GM21576 (cell line): Measurements from ENCODE around the gene GUCD1.

ENCODE experiments used
- ATAC-seq: cut with Tn5 transposase; IDR thresholded peaks from one replicate; pipeline ENCODE4 v1.9.1; 2021; ENCODE audit warnings: mild to moderate bottlenecking, moderate library complexity; ENCODE audit not compliant: unreplicated experiment

Gene GUCD1

GRCh38 chr22:24590596-24591173, 35.7 kb upstream of the GUCD1 start:
- ATAC-seq, result no peak

GRCh38 chr22:24589518-24590030, 34.6 kb upstream of the GUCD1 start:
- no peak for ATAC-seq

DNA sequence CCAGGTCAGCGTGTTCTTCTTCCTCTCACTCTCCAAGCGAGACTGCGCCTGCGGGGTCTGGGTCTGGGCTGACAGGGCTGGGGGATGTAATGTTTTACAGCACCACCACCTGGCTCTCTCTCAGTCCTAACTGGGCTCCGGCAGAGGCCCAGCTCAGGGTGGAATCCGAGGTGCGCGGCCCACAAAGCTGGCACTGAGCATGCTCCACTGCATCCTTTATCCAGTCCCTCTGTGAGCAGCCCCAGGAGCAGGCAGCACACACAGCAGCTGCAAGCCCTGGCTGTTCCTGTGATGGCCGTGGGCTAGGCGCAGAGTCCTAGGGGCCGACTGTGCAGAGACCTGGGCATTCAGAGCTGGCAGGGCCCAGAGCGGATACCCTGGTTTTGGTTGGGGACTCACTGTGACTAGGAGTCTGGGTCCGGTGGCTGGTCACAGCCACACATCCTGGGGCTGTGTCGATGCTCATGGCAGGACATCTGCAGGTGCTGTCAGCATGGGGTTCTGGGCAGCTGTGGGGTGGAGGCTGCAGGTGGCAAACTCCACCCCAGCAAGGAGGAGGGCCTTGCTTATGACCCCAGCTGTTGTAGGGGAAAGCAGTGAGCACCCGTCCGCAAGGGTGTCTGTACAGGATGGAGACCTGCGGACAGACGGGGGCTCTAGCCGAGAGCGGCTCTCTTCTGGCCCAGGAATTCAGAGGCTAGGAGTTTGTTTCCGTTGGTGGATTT, 34.0 kb upstream of the GUCD1 start:
- ATAC-seq, result no peak

DNA sequence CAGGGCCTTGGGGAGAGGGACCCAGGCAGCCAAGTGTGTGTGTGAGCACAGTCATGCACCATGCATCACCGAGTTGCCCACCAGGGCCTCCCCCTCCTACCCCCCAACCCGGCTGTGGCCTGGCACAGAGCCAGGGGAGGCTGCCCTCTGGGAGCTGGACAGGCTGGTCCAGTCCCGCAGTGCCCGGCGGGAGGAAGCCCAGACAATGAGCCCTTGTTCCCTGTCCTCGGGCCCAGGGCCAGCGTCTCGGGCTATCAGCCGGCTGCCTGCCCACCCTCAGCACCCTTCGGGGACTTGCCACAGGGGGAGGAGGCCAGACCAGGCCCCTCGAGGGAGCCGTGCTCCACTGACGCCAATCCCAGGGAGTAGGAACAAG, 33.4 kb upstream of the GUCD1 start:
- ATAC-seq, result no peak

- no peak for ATAC-seq
These were observed 33.0 kb upstream of the GUCD1 start for GRCh38 chr22:24587948-24588347.

DNA sequence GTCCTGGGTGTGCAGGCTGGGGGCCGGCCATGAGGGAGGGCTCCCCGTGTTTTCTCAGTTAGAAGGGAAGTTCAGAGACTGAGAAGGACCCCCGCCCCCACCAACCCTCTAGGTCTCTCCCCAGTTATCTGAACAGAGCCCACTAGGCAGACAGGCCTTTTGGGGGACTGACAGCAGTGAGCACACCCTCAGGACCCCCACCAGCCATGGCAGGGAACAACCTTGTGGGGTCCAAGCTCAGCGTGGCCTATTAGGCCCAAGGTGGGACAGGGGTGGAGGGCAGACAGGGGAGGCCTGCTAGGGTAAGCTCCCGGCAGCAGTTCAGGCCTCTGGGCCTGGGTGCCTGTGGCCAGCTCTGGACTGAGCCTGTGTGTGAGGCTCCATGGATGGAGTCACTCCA, 32.3 kb upstream of the GUCD1 start:
- ATAC-seq, result no peak

DNA sequence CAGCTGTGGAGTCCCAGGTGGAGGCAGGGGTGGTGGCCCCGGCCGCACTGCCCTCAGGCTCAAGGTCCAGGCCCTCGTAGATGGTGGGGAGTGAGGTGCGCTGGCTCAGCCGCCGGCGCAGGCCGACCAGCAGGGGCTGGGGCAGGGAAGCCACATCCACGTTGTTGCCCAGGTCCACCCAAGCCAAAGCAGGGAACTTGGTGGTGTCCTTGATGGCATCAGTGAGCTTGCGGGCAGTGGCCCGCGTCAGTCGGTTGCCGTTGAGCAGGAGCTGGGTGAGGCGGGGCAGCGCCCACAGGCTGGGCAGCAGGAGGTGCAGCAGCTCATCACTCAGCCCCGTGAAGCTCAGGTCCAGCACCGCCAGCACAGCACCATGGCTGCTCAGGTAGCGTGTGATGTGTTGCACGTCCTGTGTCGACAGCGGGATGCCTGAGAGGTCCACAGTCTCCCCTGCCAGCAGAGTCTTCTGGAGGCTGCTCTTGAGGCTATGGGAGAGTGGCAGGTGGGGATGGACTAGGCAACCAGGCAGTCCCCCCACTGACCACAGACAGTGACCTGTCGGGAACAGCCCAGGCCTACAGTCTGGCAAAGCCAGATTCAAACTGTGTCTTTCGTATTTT, 31.1 kb upstream of the GUCD1 start:
- no peak for ATAC-seq

DNA sequence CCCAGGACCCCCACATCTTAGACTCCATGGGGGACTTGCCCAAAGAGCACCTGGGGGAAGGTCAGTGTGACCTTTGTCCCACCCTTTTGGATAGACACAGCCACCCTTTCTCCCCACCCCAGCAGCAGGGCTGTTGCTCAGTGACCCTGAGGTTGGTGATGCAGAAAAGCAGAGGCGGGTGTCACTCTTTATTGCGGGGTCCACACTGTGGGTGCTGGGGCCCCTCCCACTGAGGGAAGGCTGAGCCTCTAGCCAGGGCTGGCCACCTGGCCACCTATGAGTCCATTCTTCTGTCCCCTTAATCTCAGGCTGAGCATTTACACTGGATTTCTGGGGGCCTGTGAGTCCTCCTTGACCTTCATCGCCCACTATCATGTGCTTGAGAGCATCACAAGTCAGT, 30.5 kb upstream of the GUCD1 start:
- ATAC-seq, result no peak

- ATAC-seq, result no peak
These were observed 30.0 kb upstream of the GUCD1 start for GRCh38 chr22:24584871-24585411.

DNA sequence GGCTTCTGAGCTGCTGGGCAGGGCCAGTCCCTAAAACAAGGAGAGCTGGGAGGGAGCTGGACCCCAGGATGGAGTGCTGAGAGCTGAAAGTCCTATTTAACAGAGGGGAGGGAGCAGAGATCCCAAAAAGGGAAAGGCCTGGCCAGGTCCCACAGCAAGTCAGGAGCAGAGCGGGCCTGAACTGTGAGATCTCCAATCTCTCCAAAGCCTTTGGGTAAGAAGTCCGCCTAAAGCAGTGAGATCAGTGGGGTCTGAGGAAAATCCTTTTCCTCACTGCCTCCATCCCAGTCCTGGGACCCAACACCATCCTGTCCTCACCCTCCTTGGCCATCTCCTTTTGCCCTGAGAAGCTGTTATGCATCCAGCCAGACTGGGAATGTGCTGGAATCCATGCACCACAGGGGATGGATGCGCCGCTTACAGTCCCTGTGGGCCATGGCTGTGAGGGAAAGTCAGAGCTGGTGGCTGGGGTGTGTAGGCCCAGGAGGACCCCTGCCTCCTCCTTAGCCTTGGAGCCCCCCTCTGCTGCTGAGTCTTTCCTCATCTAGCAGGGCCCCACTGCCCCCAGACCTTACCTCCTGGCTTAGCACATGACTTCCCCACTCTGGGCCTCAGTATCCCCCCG, 29.3 kb upstream of the GUCD1 start:
- ATAC-seq, result no peak

GRCh38 chr22:24583221-24584165, 28.6 kb upstream of the GUCD1 start:
- no peak for ATAC-seq

GRCh38 chr22:24582056-24582814, 27.3 kb upstream of the GUCD1 start:
- ATAC-seq, result no peak

- ATAC-seq, result no peak
These were observed 25.3 kb upstream of the GUCD1 start for GRCh38 chr22:24580276-24580675.

GRCh38 chr22:24579258-24579601, 24.3 kb upstream of the GUCD1 start:
- no peak for ATAC-seq

GRCh38 chr22:24578355-24579257, 23.7 kb upstream of the GUCD1 start:
- no peak for ATAC-seq

GRCh38 chr22:24576778-24577177, 21.8 kb upstream of the GUCD1 start:
- ATAC-seq, result no peak

DNA sequence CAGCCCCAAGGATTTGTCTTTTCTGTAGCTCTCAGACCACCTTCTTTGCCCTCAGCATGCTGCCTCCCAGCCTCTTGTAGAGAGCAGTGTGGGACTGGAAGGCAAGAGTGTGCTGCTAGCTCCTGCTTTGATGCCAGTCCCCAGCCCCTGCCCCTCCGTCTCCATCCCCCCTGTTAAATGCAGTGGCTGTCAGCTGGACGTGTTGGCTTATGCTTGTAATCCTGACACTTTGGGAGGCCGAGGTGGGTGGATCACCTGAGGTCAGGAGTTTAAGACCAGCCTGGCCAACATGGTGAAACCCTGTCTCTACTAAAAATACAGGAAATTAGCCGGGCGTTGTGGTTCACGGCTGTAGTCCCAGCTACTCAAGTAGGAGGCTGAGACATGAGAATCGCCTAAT, 16.3 kb upstream of the GUCD1 start:
- no peak for ATAC-seq

DNA sequence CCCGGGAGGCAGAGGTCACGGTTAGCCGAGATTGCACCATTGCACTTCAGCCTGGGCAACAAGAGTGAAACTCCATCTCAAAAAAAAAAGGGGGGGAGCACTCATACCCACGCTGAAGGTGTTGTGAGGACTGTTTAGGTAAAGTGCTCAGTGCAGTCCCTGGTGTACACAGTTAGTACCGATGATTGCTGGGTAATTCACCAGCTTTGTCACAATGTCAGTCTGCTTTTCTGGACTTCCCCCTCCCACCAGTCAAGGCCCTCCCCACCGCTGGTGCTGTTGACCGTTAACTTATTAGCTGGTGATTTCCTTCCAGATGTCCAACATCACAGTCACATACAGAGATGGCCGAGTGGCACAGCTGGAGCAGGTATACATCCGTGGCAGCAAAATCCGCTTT, 12.7 kb upstream of the GUCD1 start:
- ATAC-seq, result no peak
